Measurements from ENCODE around the gene PAIP2.

- TF ChIP-seq CTCF (conservative IDR thresholded peaks at IDR 0.05; ENCODE audit: low read length) (no peak), EZH2phosphoT487 (IDR thresholded peaks at IDR 0.05; ENCODE audit: borderline replicate concordance, low read depth, low read length) (no peak)
These were observed 46.2 kb upstream of the PAIP2 start for GRCh38 chr5:139295346-139296057.
